K562 (cell line): ENCODE measurements around the gene P2RX1. TPM values are rescaled to one million over a fixed set of nuclear protein-coding genes. Genes with fewer than 3 reads are reported as not detected.

Experiments used
- polyA plus RNA-seq, 8 experiments: library from polyadenylated mRNA; depleted of rRNA in 4 of 8; stranded (reverse) in 5 of 8; unstranded in 3 of 8; fragments of >200 nt; fragmentation: Nextera tagmentation in 2 of 8; fragmentation: Illumina TruSeq in 1 of 8; extraction: Ambion mirVana in 2 of 8; extraction: Trizol in 1 of 8; gene quantifications; 2 replicates each; pipeline versions ENCODE4 v1.2.1 to v1.2.3, GENCODE V29; 2011 to 2014; ENCODE audit warnings: inconsistent platforms in 1 of 8, missing spikeins in 1 of 8
- total RNA-seq, 7 experiments: library from RNA; depleted of rRNA in 6 of 7; stranded (reverse); fragments of >200 nt in 6 of 7; fragmentation: Illumina TruSeq in 2 of 7; extraction: Trizol in 2 of 7; gene quantifications; 2 replicates each; pipeline versions ENCODE4 v1.2.1 to v1.2.3, GENCODE V29; 2011 to 2021; ENCODE audit warnings: low replicate concordance in 1 of 7

Gene P2RX1
- total and polyA plus RNA-seq, 9 of the 15 experiments (the other 6 are each of a cell fraction or from before 2014, with no cell fraction given): 0.27 to 20.3 (median 10.3) TPM

Other genes starting within 250 kb of the P2RX1 start
Only the 7 nearest of the 10 such genes appear.
- 1.3 and 1.8 TPM in 2 replicates for gene P2RX5, start 220.3 kb downstream of the P2RX1 start, total RNA-seq (2014; rRNA removed)
- gene P2RX5, start 220.3 kb downstream of the P2RX1 start, total RNA-seq (2014; rRNA removed; fragmentation: Illumina TruSeq; extraction: Trizol): 0.35 and 1.5 TPM in 2 replicates
- gene P2RX5, start 220.3 kb downstream of the P2RX1 start, total RNA-seq (2015; rRNA removed; fragmentation: Illumina TruSeq; extraction: Trizol): 0.87 and 1.5 TPM in 2 replicates
- gene P2RX5, start 220.3 kb downstream of the P2RX1 start, total RNA-seq (2021): 1.6 and 1.8 TPM in 2 replicates
- gene P2RX5, start 220.3 kb downstream of the P2RX1 start, polyA plus RNA-seq (2011; rRNA removed): 2.7 and 4.0 TPM in 2 replicates
- gene P2RX5, start 220.3 kb downstream of the P2RX1 start, polyA plus RNA-seq (2014; fragmentation: Illumina TruSeq; extraction: Trizol): 1.1 and 1.6 TPM in 2 replicates
- under 1 TPM; 0.31 to 0.61 TPM for gene P2RX5, start 220.3 kb downstream of the P2RX1 start, polyA plus RNA-seq (2014; fragmentation: Nextera tagmentation; extraction: Ambion mirVana)
- 0.49 and 1.2 TPM in 2 replicates for gene P2RX5, start 220.3 kb downstream of the P2RX1 start, polyA plus RNA-seq (2014; rRNA removed)
- gene HASPIN, start 192.6 kb downstream of the P2RX1 start, total RNA-seq (2014; rRNA removed): 12.1 and 14.5 TPM in 2 replicates
- gene HASPIN, start 192.6 kb downstream of the P2RX1 start, total RNA-seq (2014; rRNA removed; fragmentation: Illumina TruSeq; extraction: Trizol): 10.2 and 10.6 TPM in 2 replicates
- 9.9 and 11.0 TPM in 2 replicates for gene HASPIN, start 192.6 kb downstream of the P2RX1 start, total RNA-seq (2015; rRNA removed; fragmentation: Illumina TruSeq; extraction: Trizol)
- 12.9 and 13.5 TPM in 2 replicates for gene HASPIN, start 192.6 kb downstream of the P2RX1 start, total RNA-seq (2021)
- gene HASPIN, start 192.6 kb downstream of the P2RX1 start, polyA plus RNA-seq (2011; rRNA removed): 5.9 and 9.0 TPM in 2 replicates
- 9.5 and 11.0 TPM in 2 replicates for gene HASPIN, start 192.6 kb downstream of the P2RX1 start, polyA plus RNA-seq (2014; fragmentation: Illumina TruSeq; extraction: Trizol)
- under 1 TPM; 0.81 to 0.87 TPM for gene HASPIN, start 192.6 kb downstream of the P2RX1 start, polyA plus RNA-seq (2014; fragmentation: Nextera tagmentation; extraction: Ambion mirVana)
- 7.1 and 7.2 TPM in 2 replicates for gene HASPIN, start 192.6 kb downstream of the P2RX1 start, polyA plus RNA-seq (2014; rRNA removed)
- 14.8 and 24.2 TPM in 2 replicates for gene ITGAE, start 115.3 kb downstream of the P2RX1 start, total RNA-seq (2014; rRNA removed)
- 19.8 and 20.1 TPM in 2 replicates for gene ITGAE, start 115.3 kb downstream of the P2RX1 start, total RNA-seq (2014; rRNA removed; fragmentation: Illumina TruSeq; extraction: Trizol)
- gene ITGAE, start 115.3 kb downstream of the P2RX1 start, total RNA-seq (2015; rRNA removed; fragmentation: Illumina TruSeq; extraction: Trizol): 23.0 and 27.0 TPM in 2 replicates
- gene ITGAE, start 115.3 kb downstream of the P2RX1 start, total RNA-seq (2021): 17.0 and 18.5 TPM in 2 replicates
- gene ITGAE, start 115.3 kb downstream of the P2RX1 start, polyA plus RNA-seq (2011; rRNA removed): 45.3 and 49.9 TPM in 2 replicates
- 18.2 and 19.3 TPM in 2 replicates for gene ITGAE, start 115.3 kb downstream of the P2RX1 start, polyA plus RNA-seq (2014; fragmentation: Illumina TruSeq; extraction: Trizol)
- 100 to 1,000 TPM; 151 to 160 TPM for gene ITGAE, start 115.3 kb downstream of the P2RX1 start, polyA plus RNA-seq (2014; fragmentation: Nextera tagmentation; extraction: Ambion mirVana)
- gene ITGAE, start 115.3 kb downstream of the P2RX1 start, polyA plus RNA-seq (2014; rRNA removed): 27.6 and 33.3 TPM in 2 replicates
- gene NCBP3, start 70.2 kb downstream of the P2RX1 start, total RNA-seq (2014; rRNA removed): 11.9 and 13.0 TPM in 2 replicates
- 20.8 and 21.4 TPM in 2 replicates for gene NCBP3, start 70.2 kb downstream of the P2RX1 start, total RNA-seq (2014; rRNA removed; fragmentation: Illumina TruSeq; extraction: Trizol)
- 15.0 and 17.9 TPM in 2 replicates for gene NCBP3, start 70.2 kb downstream of the P2RX1 start, total RNA-seq (2015; rRNA removed; fragmentation: Illumina TruSeq; extraction: Trizol)
- gene NCBP3, start 70.2 kb downstream of the P2RX1 start, total RNA-seq (2021): 20.5 and 23.7 TPM in 2 replicates
- gene NCBP3, start 70.2 kb downstream of the P2RX1 start, polyA plus RNA-seq (2011; rRNA removed): 16.7 and 22.0 TPM in 2 replicates
- gene NCBP3, start 70.2 kb downstream of the P2RX1 start, polyA plus RNA-seq (2014; fragmentation: Illumina TruSeq; extraction: Trizol): 16.6 and 23.0 TPM in 2 replicates
- gene NCBP3, start 70.2 kb downstream of the P2RX1 start, polyA plus RNA-seq (2014; fragmentation: Nextera tagmentation; extraction: Ambion mirVana): 1 to 10 TPM; 3.1 to 5.8 TPM
- gene NCBP3, start 70.2 kb downstream of the P2RX1 start, polyA plus RNA-seq (2014; rRNA removed): 25.5 and 26.9 TPM in 2 replicates
- 4.9 and 6.2 TPM in 2 replicates for gene CAMKK1, start 23.4 kb downstream of the P2RX1 start, total RNA-seq (2014; rRNA removed)
- gene CAMKK1, start 23.4 kb downstream of the P2RX1 start, total RNA-seq (2014; rRNA removed; fragmentation: Illumina TruSeq; extraction: Trizol): 1.7 and 2.2 TPM in 2 replicates
- 4.4 and 4.5 TPM in 2 replicates for gene CAMKK1, start 23.4 kb downstream of the P2RX1 start, total RNA-seq (2015; rRNA removed; fragmentation: Illumina TruSeq; extraction: Trizol)
- 6.7 and 7.5 TPM in 2 replicates for gene CAMKK1, start 23.4 kb downstream of the P2RX1 start, total RNA-seq (2021)
- gene CAMKK1, start 23.4 kb downstream of the P2RX1 start, polyA plus RNA-seq (2011; rRNA removed): 5.7 and 6.5 TPM in 2 replicates
- 5.1 and 6.5 TPM in 2 replicates for gene CAMKK1, start 23.4 kb downstream of the P2RX1 start, polyA plus RNA-seq (2014; fragmentation: Illumina TruSeq; extraction: Trizol)
- under 1 TPM; 0.34 to 0.59 TPM for gene CAMKK1, start 23.4 kb downstream of the P2RX1 start, polyA plus RNA-seq (2014; fragmentation: Nextera tagmentation; extraction: Ambion mirVana)
- 6.1 and 7.4 TPM in 2 replicates for gene CAMKK1, start 23.4 kb downstream of the P2RX1 start, polyA plus RNA-seq (2014; rRNA removed)
- gene ATP2A3, start 48.0 kb upstream of the P2RX1 start, total RNA-seq (2014; rRNA removed): 41.2 and 50.7 TPM in 2 replicates
- 9.0 and 9.2 TPM in 2 replicates for gene ATP2A3, start 48.0 kb upstream of the P2RX1 start, total RNA-seq (2014; rRNA removed; fragmentation: Illumina TruSeq; extraction: Trizol)
- gene ATP2A3, start 48.0 kb upstream of the P2RX1 start, total RNA-seq (2015; rRNA removed; fragmentation: Illumina TruSeq; extraction: Trizol): 16.9 TPM in 2 replicates
- gene ATP2A3, start 48.0 kb upstream of the P2RX1 start, total RNA-seq (2021): 79.7 and 103 TPM in 2 replicates
- 42.6 and 65.4 TPM in 2 replicates for gene ATP2A3, start 48.0 kb upstream of the P2RX1 start, polyA plus RNA-seq (2011; rRNA removed)
- 31.3 and 65.0 TPM in 2 replicates for gene ATP2A3, start 48.0 kb upstream of the P2RX1 start, polyA plus RNA-seq (2014; fragmentation: Illumina TruSeq; extraction: Trizol)
- gene ATP2A3, start 48.0 kb upstream of the P2RX1 start, polyA plus RNA-seq (2014; fragmentation: Nextera tagmentation; extraction: Ambion mirVana): under 1 TPM; 0.65 to 0.66 TPM
- 54.5 and 66.9 TPM in 2 replicates for gene ATP2A3, start 48.0 kb upstream of the P2RX1 start, polyA plus RNA-seq (2014; rRNA removed)
- 12.5 and 14.0 TPM in 2 replicates for gene ZZEF1, start 226.6 kb upstream of the P2RX1 start, total RNA-seq (2014; rRNA removed)
- gene ZZEF1, start 226.6 kb upstream of the P2RX1 start, total RNA-seq (2014; rRNA removed; fragmentation: Illumina TruSeq; extraction: Trizol): 9.8 and 10.5 TPM in 2 replicates
- gene ZZEF1, start 226.6 kb upstream of the P2RX1 start, total RNA-seq (2015; rRNA removed; fragmentation: Illumina TruSeq; extraction: Trizol): 10.7 and 12.6 TPM in 2 replicates
- 16.5 and 18.5 TPM in 2 replicates for gene ZZEF1, start 226.6 kb upstream of the P2RX1 start, total RNA-seq (2021)
- gene ZZEF1, start 226.6 kb upstream of the P2RX1 start, polyA plus RNA-seq (2011; rRNA removed): 9.7 and 11.4 TPM in 2 replicates
- gene ZZEF1, start 226.6 kb upstream of the P2RX1 start, polyA plus RNA-seq (2014; fragmentation: Illumina TruSeq; extraction: Trizol): 9.8 and 11.5 TPM in 2 replicates
- under 1 TPM; 0.34 to 0.51 TPM for gene ZZEF1, start 226.6 kb upstream of the P2RX1 start, polyA plus RNA-seq (2014; fragmentation: Nextera tagmentation; extraction: Ambion mirVana)
- 7.1 and 10.6 TPM in 2 replicates for gene ZZEF1, start 226.6 kb upstream of the P2RX1 start, polyA plus RNA-seq (2014; rRNA removed)